SHP77 (cell line): Measurements from ENCODE around the gene KRTAP2-1.
"Not testable (repeated sequence)": the region's sequence is repeated elsewhere in the genome, so short reads cannot be mapped to it uniquely, and the experiment has no call there.

Experiments used
- DNase-seq, 2 experiments: peaks; one replicate each; lab custom pipeline; 2025; lab: John Stamatoyannopoulos, UW

The KRTAP2-1 gene

DNA sequence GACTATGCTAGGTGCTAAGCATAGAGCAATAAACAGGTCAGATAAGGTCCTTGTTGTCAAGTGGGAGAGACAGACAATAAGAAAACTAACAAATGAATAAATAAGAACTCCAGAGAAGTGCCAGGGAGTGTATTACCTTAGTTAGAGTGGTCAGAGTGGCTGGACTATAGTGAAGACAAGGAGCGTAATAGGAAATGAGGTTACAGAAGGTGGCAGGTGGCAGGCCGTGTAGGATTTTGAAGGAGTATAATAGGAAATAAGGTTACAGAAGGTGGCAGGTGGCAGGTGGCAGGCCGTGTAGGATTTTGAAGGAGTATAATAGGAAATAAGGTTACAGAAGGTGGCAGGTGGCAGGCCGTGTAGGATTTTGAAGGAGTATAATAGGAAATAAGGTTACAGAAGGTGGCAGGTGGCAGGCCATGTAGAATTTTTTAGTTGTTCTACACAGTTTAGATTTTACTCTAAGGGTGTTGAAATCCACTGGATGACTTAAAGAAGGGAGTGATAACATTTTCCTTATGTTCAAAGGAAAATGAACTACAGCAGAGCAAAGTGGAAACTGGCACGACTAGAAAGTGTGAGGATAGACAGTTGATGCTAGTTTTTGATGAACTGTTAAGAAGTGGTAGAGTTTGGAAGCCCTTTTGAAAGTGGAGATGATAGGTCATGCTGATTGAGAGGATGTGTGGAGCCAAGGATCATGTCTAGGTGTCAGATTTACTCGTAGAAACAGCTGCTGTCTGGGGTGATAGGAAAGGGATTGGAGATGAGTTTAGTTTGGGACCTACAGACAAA, 34.6 kb downstream of the KRTAP2-1 start:
- no peak for DNase-seq

DNA sequence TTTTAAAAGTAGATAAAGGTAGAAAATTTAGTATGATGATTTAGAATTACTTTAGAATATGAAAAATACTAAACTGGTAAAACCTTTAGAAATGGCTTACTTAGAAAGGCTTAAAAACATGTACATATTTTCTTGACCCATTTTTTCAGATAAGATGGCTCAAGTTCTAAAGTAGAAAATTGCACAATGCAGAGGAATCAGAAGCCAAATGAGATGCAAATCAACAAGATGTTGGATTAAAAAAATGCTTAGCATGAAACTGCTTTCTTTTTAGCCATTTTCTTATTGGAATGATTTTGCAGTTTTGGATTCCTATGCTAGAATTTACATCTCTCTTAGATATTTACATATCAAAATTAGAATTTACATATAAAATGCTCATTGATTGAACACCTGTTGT, 36.7 kb downstream of the KRTAP2-1 start:
- no peak for DNase-seq

DNA sequence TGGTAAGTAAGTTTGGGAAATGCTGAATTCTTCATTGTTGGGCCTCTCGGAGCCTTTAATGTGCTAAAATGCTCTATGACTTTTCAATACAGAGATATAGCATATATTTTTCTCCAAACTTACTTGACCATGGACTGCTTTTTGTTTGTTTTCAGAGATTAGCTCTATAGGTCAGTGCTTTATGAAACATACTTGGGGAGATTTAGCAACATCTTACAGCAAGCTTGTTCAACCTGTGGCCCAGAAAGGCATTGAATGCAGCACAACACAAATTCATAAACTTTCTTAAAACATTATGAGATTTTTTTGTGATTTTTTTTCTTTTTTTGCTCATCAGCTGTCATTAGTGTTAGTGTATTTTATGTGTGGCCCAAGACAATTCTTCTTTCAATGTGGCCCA, 37.2 kb downstream of the KRTAP2-1 start:
- DNase-seq, result no peak

DNA sequence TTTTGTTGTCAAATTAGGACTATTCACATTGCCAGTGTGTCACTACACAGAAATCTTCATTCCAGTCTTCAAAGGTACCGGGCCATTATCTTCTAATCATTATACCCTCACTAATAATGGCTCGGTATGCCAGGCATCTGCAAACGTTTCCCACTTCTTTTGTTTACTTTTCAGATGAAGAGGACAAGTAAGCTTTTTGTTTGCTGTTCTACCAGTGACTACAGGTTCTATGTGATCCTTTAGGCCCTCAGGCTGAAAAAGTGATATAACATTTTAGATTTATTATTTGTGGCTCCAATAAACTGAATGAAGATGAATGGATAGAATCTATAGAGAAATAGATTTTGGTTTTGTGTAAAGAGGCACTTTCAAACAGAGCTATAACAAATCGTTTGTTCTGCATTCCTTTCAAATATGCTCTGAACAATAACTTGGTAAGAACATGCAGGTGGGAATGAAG, 37.8 kb downstream of the KRTAP2-1 start:
- no peak for DNase-seq

DNA sequence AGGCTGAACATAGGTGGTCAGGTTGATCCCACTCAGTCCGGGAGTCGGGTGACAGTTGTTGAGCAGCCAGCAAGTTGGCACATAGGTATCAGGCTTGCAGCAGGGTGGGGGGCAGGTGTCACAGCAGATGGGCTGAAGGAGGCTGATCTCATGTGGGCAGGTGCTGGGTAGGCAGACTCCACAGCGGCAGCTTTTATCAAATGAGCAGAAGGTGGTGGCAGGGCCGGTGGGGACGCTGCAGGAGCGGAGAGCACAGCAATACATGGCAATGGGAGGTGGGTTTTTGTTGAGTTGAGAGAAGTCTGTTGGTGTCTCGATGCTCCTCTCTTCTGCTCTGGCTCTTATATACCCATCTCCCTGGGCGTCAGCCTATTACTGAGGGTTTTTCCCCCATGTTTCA, 38.3 kb downstream of the KRTAP2-1 start, which contains the start of gene KRTAP3-1:
Gene KRTAP3-1 (minus strand): TSS at position 318 of the 400 bp plus-strand sequence. CDS start 54 bp downstream, at position 264.
- DNase-seq, result peak in 1 of 2 experiments; percentile 64

DNA sequence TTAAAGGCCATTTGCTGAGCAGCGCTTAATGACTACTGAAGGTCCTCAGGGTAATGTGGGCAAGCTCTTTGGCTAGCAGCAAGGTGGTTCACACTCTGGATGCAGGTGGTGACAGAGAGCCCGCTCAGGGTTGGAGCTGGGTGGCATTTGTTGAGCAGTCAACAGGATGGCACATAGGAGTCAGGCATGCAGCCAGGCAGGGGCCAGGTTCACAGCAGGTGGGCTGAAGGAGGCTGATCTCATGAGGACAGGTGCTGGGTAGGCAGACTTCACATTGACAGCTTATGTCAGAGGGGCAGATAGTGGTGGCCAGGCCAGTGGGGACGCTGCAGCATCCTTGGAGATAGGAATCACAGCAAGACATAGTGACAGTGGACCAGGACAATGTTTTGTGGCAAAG, 42.7 kb downstream of the KRTAP2-1 start:
- DNase-seq, result peak in 1 of 2 experiments; percentile 24

DNA sequence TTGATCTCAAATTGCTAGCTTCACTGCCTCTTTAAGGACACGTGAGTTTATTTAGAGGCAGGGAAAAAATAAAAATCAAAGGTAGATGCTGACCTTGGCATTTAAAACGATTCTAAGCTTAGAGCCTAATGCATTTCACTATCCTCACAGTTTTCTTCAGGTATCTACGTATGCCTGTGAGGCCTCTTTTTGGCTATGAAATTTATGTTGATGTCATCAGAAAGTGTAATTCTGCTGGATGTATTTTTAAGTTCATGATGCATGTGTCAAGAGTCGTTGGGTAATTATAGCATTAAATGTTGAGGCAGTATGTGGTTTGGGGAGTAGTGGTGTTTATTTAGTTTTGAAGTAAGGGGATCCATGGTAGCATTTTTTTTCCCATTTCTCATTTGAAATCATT, 43.2 kb downstream of the KRTAP2-1 start:
- DNase-seq, result no peak

DNA sequence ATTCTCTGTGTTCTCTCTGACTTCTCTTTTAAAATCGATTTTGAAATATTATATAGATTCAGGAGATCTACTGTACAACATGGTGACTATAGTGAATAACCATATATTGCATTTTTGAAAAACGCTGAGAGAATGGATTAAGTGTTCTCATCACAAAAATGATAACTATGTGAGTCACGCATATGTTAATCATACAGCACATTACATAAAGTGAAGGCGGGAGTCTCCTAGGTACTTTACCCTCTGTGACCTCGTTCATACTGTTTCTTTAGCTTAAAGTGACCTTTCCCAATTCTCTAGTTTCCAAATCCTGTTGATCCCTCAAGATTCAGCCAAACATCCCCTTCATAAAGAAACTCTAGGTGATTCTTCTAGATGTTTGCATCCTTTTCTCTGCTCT, 44.3 kb downstream of the KRTAP2-1 start:
- no peak for DNase-seq

DNA sequence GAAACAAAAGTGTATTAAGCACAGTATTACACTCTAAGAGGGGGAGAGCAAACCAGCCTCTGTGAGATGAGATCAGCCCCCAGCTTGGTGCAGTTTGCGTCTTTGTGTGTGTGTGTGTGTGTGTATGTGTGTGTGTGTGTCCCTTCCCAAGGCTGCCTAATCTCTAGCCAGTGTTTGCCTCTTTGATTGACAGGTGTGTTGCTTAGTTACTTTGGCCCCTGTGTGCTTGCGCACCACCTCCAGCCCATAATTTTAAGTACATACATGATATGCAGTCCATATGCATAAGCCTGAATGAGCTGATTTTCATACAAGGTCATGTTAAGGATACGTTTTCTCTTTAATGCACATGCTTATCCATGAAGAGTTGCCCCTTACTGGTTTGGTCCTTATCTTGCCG, 45.3 kb downstream of the KRTAP2-1 start:
- no peak for DNase-seq

DNA sequence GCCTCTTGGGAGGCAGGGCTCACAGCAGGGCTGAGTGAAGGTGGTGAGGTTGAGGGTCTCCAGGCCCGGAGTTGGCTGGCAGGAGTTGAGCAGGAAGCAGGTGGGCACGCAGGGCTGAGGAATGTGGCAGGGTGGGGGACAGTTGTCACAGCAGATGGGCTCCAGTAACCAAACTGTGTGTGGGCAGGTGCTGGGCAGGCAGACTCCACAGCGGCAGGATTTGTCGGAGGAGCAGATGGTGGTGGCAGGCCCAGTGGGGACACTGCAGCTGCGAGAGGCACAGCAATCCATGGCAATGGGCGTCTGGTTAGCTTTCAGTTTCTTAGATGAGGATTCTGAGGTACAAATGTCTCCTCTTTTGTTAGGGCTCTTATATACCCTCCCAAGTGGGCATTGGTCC, 47.6 kb downstream of the KRTAP2-1 start, which contains the start of gene KRTAP3-2:
Gene KRTAP3-2 (minus strand): TSS at position 344 of the 400 bp plus-strand sequence. CDS start 53 bp downstream, at position 291.
- DNase-seq, result not testable (repeated sequence)

GRCh38 chr17:40997361-40997760, 49.8 kb downstream of the KRTAP2-1 start:
- no peak for DNase-seq

GRCh38 chr17:40996829-40997228, 50.3 kb downstream of the KRTAP2-1 start:
- DNase-seq, result no peak
